Keratinocyte (primary cell): ENCODE measurements around the gene CKAP2L. TPM values are rescaled to one million over a fixed set of nuclear protein-coding genes. Genes with fewer than 3 reads are reported as not detected.

ENCODE experiments used
- DNase-seq: peaks from one replicate; pipeline ENCODE4 v3.0.0-alpha.2; 2011; ENCODE audit warnings: low read depth, missing footprints, low spot score
- FAIRE-seq: peaks from 2 replicates; lab custom pipeline; 2011; peaks lifted over from hg19 to GRCh38; lab: Jason Lieb, UNC
- H2AFZ ChIP-seq: 2 replicates; pipeline ENCODE4 v1.6.0; 2012; ENCODE audit warnings: low read length, control low read depth, inconsistent platforms; ENCODE audit not compliant: control insufficient read depth
- H3K27ac ChIP-seq: 2 replicates; pipeline ENCODE4 v1.5.1; 2011; ENCODE audit warnings: low read length; ENCODE audit not compliant: control insufficient read depth, insufficient read depth
- H3K27me3 ChIP-seq: 3 replicates; pipeline ENCODE4 v1.6.0; 2011; ENCODE audit warnings: low read length; ENCODE audit not compliant: control insufficient read depth, insufficient read depth; ENCODE audit errors: extremely low read depth
- H3K36me3 ChIP-seq, 2 experiments: 2 replicates in 1 of 2; 3 replicates in 1 of 2; pipeline ENCODE4 v1.5.1; 2011; ENCODE audit warnings: low read length in 2 of 2, mild to moderate bottlenecking in 1 of 2; ENCODE audit not compliant: control insufficient read depth in 2 of 2, insufficient read depth in 2 of 2; ENCODE audit errors: extremely low read depth in 1 of 2
- H3K4me1 ChIP-seq: 3 replicates; pipeline ENCODE4 v1.5.1; 2011; ENCODE audit warnings: low read length; ENCODE audit not compliant: control insufficient read depth, insufficient read depth; ENCODE audit errors: extremely low read depth
- H3K4me2 ChIP-seq: 3 replicates; pipeline ENCODE4 v1.6.0; 2011; ENCODE audit warnings: low read depth, low read length; ENCODE audit not compliant: control insufficient read depth, insufficient read depth; ENCODE audit errors: extremely low read depth
- H3K4me3 ChIP-seq, 3 experiments: fragments of 200-600 bp in 1 of 3; sonication (generic) in 1 of 3; 2 replicates in 2 of 3; 3 replicates in 1 of 3; pipeline ENCODE4 v1.5.1; 2011 to 2016; ENCODE audit warnings: low read length in 3 of 3, mild to moderate bottlenecking in 3 of 3, control low read depth in 2 of 3, inconsistent platforms in 1 of 3, low read depth in 1 of 3, mixed read lengths in 1 of 3, mixed run types in 1 of 3, moderate library complexity in 1 of 3; ENCODE audit not compliant: control insufficient read depth in 2 of 3, insufficient read depth in 2 of 3; ENCODE audit errors: extremely low read depth in 1 of 3
- H3K79me2 ChIP-seq: 2 replicates; pipeline ENCODE4 v1.6.0; 2012; ENCODE audit warnings: low read length; ENCODE audit not compliant: control insufficient read depth, insufficient read depth
- H3K9ac ChIP-seq: 3 replicates; pipeline ENCODE4 v1.6.0; 2011; ENCODE audit warnings: low read length; ENCODE audit not compliant: control insufficient read depth, insufficient read depth; ENCODE audit errors: extremely low read depth
- H3K9me1 ChIP-seq: 3 replicates; pipeline ENCODE4 v1.6.0; 2011; ENCODE audit warnings: low read length; ENCODE audit not compliant: control insufficient read depth, insufficient read depth; ENCODE audit errors: extremely low read depth
- H3K9me3 ChIP-seq: 2 replicates; pipeline ENCODE4 v1.5.1; 2012; ENCODE audit warnings: low read depth, low read length; ENCODE audit not compliant: control insufficient read depth
- H4K20me1 ChIP-seq: 3 replicates; pipeline ENCODE4 v1.6.0; 2011; ENCODE audit warnings: low read length; ENCODE audit not compliant: control insufficient read depth, insufficient read depth; ENCODE audit errors: extremely low read depth
- EZH2 ChIP-seq: IDR thresholded peaks from one replicate; pipeline ENCODE4 v1.6.1; 2012; ENCODE audit warnings: inconsistent platforms, mild to moderate bottlenecking, low read length, moderate library complexity
- dilution Hi-C: fragments of 300-500 bp; cut with MboI; formaldehyde crosslinking; loops from one replicate; pipeline ENCODE4 v1.7.0; 2020; ENCODE audit warnings: low sequenced_read_pairs; ENCODE audit not compliant: extremely low pct_ligation_motif_present
- polyA plus RNA-seq, 5 experiments: library from polyadenylated mRNA; depleted of rRNA in 3 of 5; stranded (reverse) in 3 of 5; stranded (forward) in 1 of 5; unstranded in 1 of 5; fragments of >200 nt; gene quantifications; 1 replicate in 1 of 5; 2 replicates in 3 of 5; 3 replicates in 1 of 5; pipeline versions ENCODE4 v1.2.1 to v1.2.3, GENCODE V29; 2011 to 2012; ENCODE audit warnings: missing spikeins in 2 of 5, low read depth in 1 of 5, low replicate concordance in 1 of 5
- TF ChIP-seq, protein P1 (sequence below), 3 experiments: IDR thresholded peaks in 1 of 3; conservative IDR thresholded peaks in 1 of 3; optimal IDR thresholded peaks in 1 of 3; 2 replicates in 2 of 3; 3 replicates in 1 of 3; pipeline versions ENCODE3 to v1.5.1; 2011; ENCODE audit warnings: low read length in 3 of 3, mild to moderate bottlenecking in 3 of 3, moderate library complexity in 2 of 3, control low read depth in 1 of 3, inconsistent platforms in 1 of 3; ENCODE audit not compliant: insufficient read depth in 2 of 3; ENCODE audit errors: extremely low read depth in 1 of 3

The CKAP2L gene
- polyA plus RNA-seq, 1 donor (not counting 4 experiments of a cell fraction or from before 2014, with no cell fraction given), result 10.9 TPM

- peaks cover 2% of the 10 kb centered on the region for H3K9me1 ChIP-seq
- H4K20me1 ChIP-seq, result peaks cover 8% of the 10 kb centered on the region
- TF ChIP-seq EZH2, result no peak
- TF ChIP-seq, protein P1, sequence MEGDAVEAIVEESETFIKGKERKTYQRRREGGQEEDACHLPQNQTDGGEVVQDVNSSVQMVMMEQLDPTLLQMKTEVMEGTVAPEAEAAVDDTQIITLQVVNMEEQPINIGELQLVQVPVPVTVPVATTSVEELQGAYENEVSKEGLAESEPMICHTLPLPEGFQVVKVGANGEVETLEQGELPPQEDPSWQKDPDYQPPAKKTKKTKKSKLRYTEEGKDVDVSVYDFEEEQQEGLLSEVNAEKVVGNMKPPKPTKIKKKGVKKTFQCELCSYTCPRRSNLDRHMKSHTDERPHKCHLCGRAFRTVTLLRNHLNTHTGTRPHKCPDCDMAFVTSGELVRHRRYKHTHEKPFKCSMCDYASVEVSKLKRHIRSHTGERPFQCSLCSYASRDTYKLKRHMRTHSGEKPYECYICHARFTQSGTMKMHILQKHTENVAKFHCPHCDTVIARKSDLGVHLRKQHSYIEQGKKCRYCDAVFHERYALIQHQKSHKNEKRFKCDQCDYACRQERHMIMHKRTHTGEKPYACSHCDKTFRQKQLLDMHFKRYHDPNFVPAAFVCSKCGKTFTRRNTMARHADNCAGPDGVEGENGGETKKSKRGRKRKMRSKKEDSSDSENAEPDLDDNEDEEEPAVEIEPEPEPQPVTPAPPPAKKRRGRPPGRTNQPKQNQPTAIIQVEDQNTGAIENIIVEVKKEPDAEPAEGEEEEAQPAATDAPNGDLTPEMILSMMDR (optimal IDR thresholded peaks at IDR 0.05 in 1 of 3, IDR thresholded peaks at IDR 0.05 in 1 of 3, conservative IDR thresholded peaks at IDR 0.05 in 1 of 3; ENCODE audit: extremely low read depth in 1 of 3, insufficient read depth in 2 of 3, low read length in 3 of 3), result no peak
- FAIRE-seq (peak; percentile 34), DNase-seq (no peak)
- H3K9ac ChIP-seq, result no peak overlapping the region
- H3K4me3 ChIP-seq, result no peak overlapping the region
- dilution Hi-C loops, result no loop called here
- H3K79me2 ChIP-seq, result peaks cover 4% of the 10 kb centered on the region
- H3K27me3 ChIP-seq, result no peaks in the 10 kb centered on the region
- H3K36me3 ChIP-seq, result peaks cover 35 to 46% of the 10 kb centered on the region in 2 experiments
- H3K4me2 ChIP-seq, result no peak overlapping the region
- H2AFZ ChIP-seq, result no peak overlapping the region
- no peak overlapping the region for H3K27ac ChIP-seq
- H3K9me3 ChIP-seq, result no peaks in the 10 kb centered on the region
- peaks cover 18% of the 10 kb centered on the region for H3K4me1 ChIP-seq
These were observed 11.7 kb upstream of the CKAP2L start for GRCh38 chr2:112776113-112776512.

DNA sequence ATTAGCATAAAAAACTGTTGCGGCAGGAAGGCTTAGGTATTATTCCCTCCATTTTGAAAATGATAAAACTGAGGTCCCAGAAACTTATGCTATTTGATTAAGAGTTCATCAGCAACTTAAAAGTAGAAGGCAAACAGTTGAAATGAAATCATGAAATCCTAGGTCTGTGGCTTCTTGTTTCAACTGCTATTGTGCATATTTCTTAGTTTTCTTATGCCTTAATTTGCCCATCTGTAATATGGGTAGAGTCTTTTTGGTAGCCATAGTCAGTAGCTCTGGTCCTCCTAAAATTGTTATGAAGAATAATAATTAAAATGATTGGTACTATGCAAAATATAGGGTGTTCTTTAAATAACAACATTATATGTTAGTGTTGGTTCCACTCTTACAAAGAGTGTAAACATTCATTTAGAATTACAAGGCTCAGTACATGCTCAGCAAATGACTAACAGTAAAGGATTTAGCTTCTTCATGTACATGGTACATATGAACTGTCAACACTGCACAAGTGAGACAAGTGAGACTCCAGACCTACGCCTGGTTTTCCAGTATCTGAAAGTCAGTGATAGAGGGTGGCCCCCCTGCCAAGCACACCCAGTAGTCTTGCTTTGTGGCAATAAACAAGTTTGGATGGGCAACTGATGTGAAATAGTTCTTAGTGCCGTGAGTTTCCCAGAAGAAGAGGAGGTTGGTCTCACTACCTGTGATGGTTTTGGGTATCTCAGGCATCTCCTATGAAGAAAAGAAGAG, 10.3 kb upstream of the CKAP2L start:
- Histone ChIP-seq H3K9ac (no peak overlapping the region), H3K27me3 (no peaks in the 10 kb centered on the region), H3K4me1 (peaks cover 8% of the 10 kb centered on the region), H3K79me2 (no peaks in the 10 kb centered on the region), H3K4me2 (no peak overlapping the region), H2AFZ (no peak overlapping the region), H3K9me3 (no peaks in the 10 kb centered on the region), H3K9me1 (peaks cover 2% of the 10 kb centered on the region), H3K4me3 (no peak overlapping the region), H4K20me1 (peaks cover 8% of the 10 kb centered on the region), H3K27ac (no peak overlapping the region), H3K36me3 (peaks cover 31 to 39% of the 10 kb centered on the region in 2 experiments)
- no peak for TF ChIP-seq EZH2
- TF ChIP-seq, protein P1 (optimal IDR thresholded peaks at IDR 0.05 in 1 of 3, IDR thresholded peaks at IDR 0.05 in 1 of 3, conservative IDR thresholded peaks at IDR 0.05 in 1 of 3; ENCODE audit: extremely low read depth in 1 of 3, insufficient read depth in 2 of 3, low read length in 3 of 3), result no peak
- DNase-seq (no peak), FAIRE-seq (peak; percentile 64)
- dilution Hi-C loops, result no loop called here
